ENCODE results near the gene ARHGEF7.

GRCh38 chr13:111272117-111272516 is 157.0 kb downstream of the ARHGEF7 start:
- TF ChIP-seq CTCF (IDR thresholded peaks at IDR 0.05) (no peak), POLR2A (IDR thresholded peaks at IDR 0.05) (no peak)

Measured in thyroid gland (tissue), 4 donors.